ENCODE data around the gene SPSB4.

The SPSB4 gene

DNA sequence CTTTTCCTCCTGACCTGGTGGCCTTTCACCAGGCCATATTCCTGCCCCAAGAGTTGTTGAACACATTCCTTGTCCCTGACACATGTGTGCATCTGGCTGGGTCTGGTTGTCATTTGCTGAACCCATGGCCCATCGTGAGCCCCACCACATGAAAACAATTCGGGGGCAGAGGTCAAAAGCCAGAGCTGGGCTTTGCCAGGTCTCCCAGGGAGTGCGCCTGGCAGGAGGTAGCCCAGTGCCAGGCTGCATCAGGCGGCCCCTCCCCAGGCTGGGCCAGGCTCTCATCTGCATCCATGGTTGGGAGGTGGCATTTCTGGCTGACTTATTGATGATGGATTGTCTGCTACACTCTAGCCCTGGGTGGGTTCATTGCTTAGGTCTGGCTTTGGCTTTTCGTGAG is 30.9 kb downstream of the SPSB4 start:
- Histone ChIP-seq H3K4me1 (ENCODE audit: control insufficient read depth, insufficient read depth, low read length) (no peaks in the 10 kb centered on the region), H3K4me3 (ENCODE audit: low read depth, low read length) (no peak overlapping the region), H3K27ac (ENCODE audit: extremely low read depth, low read depth, low read length) (no peak overlapping the region), H3K9me3 (ENCODE audit: control insufficient read depth, insufficient read depth, low read depth, low read length) (no peaks in the 10 kb centered on the region), H3K36me3 (ENCODE audit: control insufficient read depth in 2 of 2, insufficient read depth in 1 of 2, low read length in 2 of 2) (no peaks in the 10 kb centered on the region)
- CTCF ChIA-PET = no interaction called here
- TF ChIP-seq, protein P1, sequence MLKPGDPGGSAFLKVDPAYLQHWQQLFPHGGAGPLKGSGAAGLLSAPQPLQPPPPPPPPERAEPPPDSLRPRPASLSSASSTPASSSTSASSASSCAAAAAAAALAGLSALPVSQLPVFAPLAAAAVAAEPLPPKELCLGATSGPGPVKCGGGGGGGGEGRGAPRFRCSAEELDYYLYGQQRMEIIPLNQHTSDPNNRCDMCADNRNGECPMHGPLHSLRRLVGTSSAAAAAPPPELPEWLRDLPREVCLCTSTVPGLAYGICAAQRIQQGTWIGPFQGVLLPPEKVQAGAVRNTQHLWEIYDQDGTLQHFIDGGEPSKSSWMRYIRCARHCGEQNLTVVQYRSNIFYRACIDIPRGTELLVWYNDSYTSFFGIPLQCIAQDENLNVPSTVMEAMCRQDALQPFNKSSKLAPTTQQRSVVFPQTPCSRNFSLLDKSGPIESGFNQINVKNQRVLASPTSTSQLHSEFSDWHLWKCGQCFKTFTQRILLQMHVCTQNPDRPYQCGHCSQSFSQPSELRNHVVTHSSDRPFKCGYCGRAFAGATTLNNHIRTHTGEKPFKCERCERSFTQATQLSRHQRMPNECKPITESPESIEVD (tag by site-specific recombination; IDR thresholded peaks at IDR 0.05) = no peak
- no peak for TF ChIP-seq ZNF133 (tag by site-specific recombination; IDR thresholded peaks at IDR 0.05)
- no peak for TF ChIP-seq RBAK (tag by site-specific recombination; IDR thresholded peaks at IDR 0.05)
- TF ChIP-seq ZNF404 (tag by site-specific recombination; IDR thresholded peaks at IDR 0.05) = no peak
- TF ChIP-seq ZNF394 (tag by site-specific recombination; IDR thresholded peaks at IDR 0.05; ENCODE audit: borderline replicate concordance) = no peak
- TF ChIP-seq GLI2 (tag by site-specific recombination; IDR thresholded peaks at IDR 0.05; ENCODE audit: borderline replicate concordance, low read depth) = no peak
- TF ChIP-seq ZNF19 (tag by site-specific recombination; IDR thresholded peaks at IDR 0.05; ENCODE audit: low read depth) = no peak
- POLR2A ChIA-PET = no interaction called here

DNA sequence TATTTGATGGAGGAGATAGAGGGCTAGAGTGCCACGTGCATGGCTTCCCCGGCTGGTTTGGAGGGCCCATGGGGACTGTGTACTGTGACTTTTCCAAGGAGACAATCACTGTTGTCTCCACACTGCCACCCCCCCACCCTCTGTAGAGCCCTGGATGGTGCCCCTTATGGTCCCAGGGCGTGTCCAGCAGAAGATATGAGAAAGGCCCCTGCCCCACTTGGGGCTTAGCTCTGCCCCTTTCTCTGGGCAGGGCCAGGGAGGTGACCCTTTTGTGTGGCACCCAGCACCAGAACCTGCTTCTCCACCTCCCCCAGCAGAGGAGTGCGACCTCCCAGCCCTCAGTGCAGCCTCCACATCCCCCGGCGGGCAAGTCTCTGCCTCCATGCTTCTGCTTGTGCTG is 32.1 kb downstream of the SPSB4 start:
- no peaks in the 10 kb centered on the region for H3K4me1 ChIP-seq (ENCODE audit: control insufficient read depth, insufficient read depth, low read length)
- ChIA-PET CTCF (no interaction called here), POLR2A (no interaction called here)
- TF ChIP-seq ZNF837 (tag by site-specific recombination; IDR thresholded peaks at IDR 0.05) (no peak), HOXC10 (CRISPR knock-in tag; IDR thresholded peaks at IDR 0.05) (no peak), ZNF677 (tag by site-specific recombination; IDR thresholded peaks at IDR 0.05) (no peak), ZNF501 (tag by site-specific recombination; IDR thresholded peaks at IDR 0.05) (no peak), HOXD13 (CRISPR knock-in tag; IDR thresholded peaks at IDR 0.05; ENCODE audit: borderline replicate concordance) (no peak), ZBTB7A (tag by site-specific recombination; IDR thresholded peaks at IDR 0.05; ENCODE audit: low read depth) (no peak), KLF8 (tag by site-specific recombination; IDR thresholded peaks at IDR 0.05) (no peak), ZNF560 (tag by site-specific recombination; IDR thresholded peaks at IDR 0.05; ENCODE audit: borderline replicate concordance) (no peak), ZNF473 (tag by site-specific recombination; IDR thresholded peaks at IDR 0.05) (no peak), ZNF843 (tag by site-specific recombination; IDR thresholded peaks at IDR 0.05) (no peak), ZNF610 (tag by site-specific recombination; IDR thresholded peaks at IDR 0.05; ENCODE audit: borderline replicate concordance) (no peak)
- TF ChIP-seq, protein P2, sequence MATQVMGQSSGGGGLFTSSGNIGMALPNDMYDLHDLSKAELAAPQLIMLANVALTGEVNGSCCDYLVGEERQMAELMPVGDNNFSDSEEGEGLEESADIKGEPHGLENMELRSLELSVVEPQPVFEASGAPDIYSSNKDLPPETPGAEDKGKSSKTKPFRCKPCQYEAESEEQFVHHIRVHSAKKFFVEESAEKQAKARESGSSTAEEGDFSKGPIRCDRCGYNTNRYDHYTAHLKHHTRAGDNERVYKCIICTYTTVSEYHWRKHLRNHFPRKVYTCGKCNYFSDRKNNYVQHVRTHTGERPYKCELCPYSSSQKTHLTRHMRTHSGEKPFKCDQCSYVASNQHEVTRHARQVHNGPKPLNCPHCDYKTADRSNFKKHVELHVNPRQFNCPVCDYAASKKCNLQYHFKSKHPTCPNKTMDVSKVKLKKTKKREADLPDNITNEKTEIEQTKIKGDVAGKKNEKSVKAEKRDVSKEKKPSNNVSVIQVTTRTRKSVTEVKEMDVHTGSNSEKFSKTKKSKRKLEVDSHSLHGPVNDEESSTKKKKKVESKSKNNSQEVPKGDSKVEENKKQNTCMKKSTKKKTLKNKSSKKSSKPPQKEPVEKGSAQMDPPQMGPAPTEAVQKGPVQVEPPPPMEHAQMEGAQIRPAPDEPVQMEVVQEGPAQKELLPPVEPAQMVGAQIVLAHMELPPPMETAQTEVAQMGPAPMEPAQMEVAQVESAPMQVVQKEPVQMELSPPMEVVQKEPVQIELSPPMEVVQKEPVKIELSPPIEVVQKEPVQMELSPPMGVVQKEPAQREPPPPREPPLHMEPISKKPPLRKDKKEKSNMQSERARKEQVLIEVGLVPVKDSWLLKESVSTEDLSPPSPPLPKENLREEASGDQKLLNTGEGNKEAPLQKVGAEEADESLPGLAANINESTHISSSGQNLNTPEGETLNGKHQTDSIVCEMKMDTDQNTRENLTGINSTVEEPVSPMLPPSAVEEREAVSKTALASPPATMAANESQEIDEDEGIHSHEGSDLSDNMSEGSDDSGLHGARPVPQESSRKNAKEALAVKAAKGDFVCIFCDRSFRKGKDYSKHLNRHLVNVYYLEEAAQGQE (tag by site-specific recombination; IDR thresholded peaks at IDR 0.05) = no peak
- no peaks in the 10 kb centered on the region for H3K9me3 ChIP-seq (ENCODE audit: control insufficient read depth, insufficient read depth, low read depth, low read length)
- H3K27ac ChIP-seq (ENCODE audit: extremely low read depth, low read depth, low read length) = no peak overlapping the region
- H3K4me3 ChIP-seq (ENCODE audit: low read depth, low read length) = no peak overlapping the region
- H3K36me3 ChIP-seq (ENCODE audit: control insufficient read depth in 2 of 2, insufficient read depth in 1 of 2, low read length in 2 of 2) = no peaks in the 10 kb centered on the region
